GM18526 (cell line): ENCODE results near the gene POC1B.
A peak's percentile ranks its signal among the peaks of the same experiment; 100 is the strongest.

ENCODE experiments used
- POLR2A ChIP-seq: IDR thresholded peaks from 3 replicates; pipeline ENCODE4 v1.6.1; 2011; ENCODE audit not compliant: insufficient read length; ENCODE audit errors: extremely low read depth

Gene POC1B

DNA sequence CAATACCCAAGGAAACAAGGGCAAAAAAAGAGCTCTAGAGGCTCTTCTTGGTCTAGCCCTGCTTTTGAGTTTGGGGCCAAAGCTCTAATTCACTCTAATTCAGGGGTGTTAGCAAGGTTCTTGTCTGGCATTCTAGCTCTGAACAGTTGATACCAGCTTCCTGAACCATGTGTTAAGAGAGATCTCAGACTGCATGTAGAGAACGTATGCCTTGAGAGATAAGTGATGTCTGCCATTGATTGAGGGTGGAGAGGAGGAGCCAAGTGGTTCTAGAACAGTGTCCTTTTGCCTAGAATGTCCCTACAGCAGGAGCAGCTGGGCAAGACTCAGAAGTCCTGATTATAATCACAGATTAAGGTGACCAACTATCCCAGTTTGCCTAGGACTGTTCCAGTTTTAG, 18.2 kb upstream of the POC1B start:
- TF ChIP-seq POLR2A: no peak

GRCh38 chr12:89542912-89543592, 17.2 kb upstream of the POC1B start:
- TF ChIP-seq POLR2A: no peak

GRCh38 chr12:89542236-89542635, 16.4 kb upstream of the POC1B start:
- TF ChIP-seq POLR2A: no peak

- TF ChIP-seq POLR2A: no peak
These were observed 14.7 kb upstream of the POC1B start for GRCh38 chr12:89540586-89540985.

- TF ChIP-seq POLR2A: no peak
These were observed 13.8 kb upstream of the POC1B start for GRCh38 chr12:89539426-89540223.

- TF ChIP-seq POLR2A: no peak
These were observed 13.1 kb upstream of the POC1B start for GRCh38 chr12:89538897-89539296.

GRCh38 chr12:89537389-89537788, 11.5 kb upstream of the POC1B start:
- no peak for TF ChIP-seq POLR2A

DNA sequence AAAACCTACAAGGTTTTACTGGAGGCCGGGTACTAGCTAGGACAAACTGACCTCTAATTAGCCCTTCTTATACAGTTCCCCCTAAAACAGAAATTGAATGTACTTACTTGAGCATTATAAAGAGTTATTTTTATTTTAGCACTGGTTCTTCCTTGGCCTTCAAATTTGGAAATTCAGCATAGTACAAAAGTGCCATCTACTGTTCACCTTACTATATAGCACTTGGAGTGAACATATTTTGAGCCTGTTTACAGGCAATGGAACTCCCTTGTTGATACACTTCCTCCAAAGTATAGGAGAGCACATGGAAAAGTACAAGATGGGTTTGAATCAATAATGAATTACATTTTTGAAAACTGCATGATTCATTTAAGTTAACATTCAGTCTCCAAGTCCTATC, 3.9 kb upstream of the POC1B start:
- no peak for TF ChIP-seq POLR2A

GRCh38 chr12:89528434-89528833, 2.6 kb upstream of the POC1B start:
- no peak for TF ChIP-seq POLR2A

DNA sequence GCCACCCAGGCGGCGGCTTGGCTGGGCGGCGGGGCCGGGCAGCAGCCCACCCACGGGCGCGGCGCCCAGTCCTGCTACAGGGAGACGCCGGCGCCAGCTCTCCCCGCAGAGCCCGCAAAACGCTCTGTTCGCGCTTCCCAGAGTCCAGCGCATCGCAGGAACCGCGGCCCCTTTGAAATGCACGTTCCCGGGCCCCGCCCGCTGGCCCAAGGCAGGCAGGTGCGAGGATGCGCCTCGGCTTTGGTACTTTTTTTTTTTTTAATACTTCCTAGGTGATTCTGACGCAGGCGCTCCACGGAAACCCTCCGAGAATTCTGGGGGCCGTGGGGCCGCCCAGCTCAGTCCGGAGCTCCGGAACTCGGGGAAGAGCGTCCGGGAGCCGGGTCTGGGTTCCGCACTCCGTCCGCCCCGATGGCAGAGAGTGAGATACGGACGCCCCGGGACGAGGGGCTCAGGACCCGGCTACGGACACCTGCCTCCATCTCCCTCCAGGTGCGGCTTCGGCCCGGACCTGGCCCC, 483 bp downstream of the POC1B start:
- TF ChIP-seq POLR2A: no peak

- TF ChIP-seq POLR2A: peak; percentile 54
These were observed 1.1 kb downstream of the POC1B start, which contains the start of gene GALNT4 for GRCh38 chr12:89524541-89525304. GALNT4 (minus strand) TSS chr12:89524796; CDS start chr12:89524549, 247 bp downstream.

- TF ChIP-seq POLR2A: no peak
These were observed 1.9 kb downstream of the POC1B start for GRCh38 chr12:89523843-89524540.

GRCh38 chr12:89523393-89523792, 2.5 kb downstream of the POC1B start:
- TF ChIP-seq POLR2A: no peak

GRCh38 chr12:89521364-89522223, 4.3 kb downstream of the POC1B start:
- TF ChIP-seq POLR2A: no peak
